HepG2 (cell line): ENCODE results near the gene SYNJ2. TPM values are rescaled to one million over a fixed set of nuclear protein-coding genes. Genes with fewer than 3 reads are reported as not detected.

Experiments used
- EHMT2 ChIP-seq: fragments of 200-600 bp; sonication (generic); IDR thresholded peaks from 2 replicates; pipeline ENCODE4 v1.7.0; 2017; ENCODE audit warnings: antibody characterized with exemption, low read depth, low read length, borderline replicate concordance
- FOXC1 ChIP-seq: sonication (generic); formaldehyde crosslinking; IDR thresholded peaks from 2 replicates; pipeline ENCODE4 v1.8.0; 2022; ENCODE audit warnings: mild to moderate bottlenecking, missing genetic modification reagents, borderline replicate concordance
- MED13 ChIP-seq: sonication (generic); formaldehyde crosslinking; IDR thresholded peaks from 2 replicates; pipeline ENCODE4 v1.5.0; 2020; ENCODE audit warnings: missing genetic modification reagents
- NKX3-1 ChIP-seq: sonication (generic); formaldehyde crosslinking; IDR thresholded peaks from 2 replicates; pipeline ENCODE4 v1.5.0; 2020; ENCODE audit warnings: missing genetic modification reagents
- POLR2AphosphoS5 ChIP-seq: IDR thresholded peaks from 2 replicates; pipeline ENCODE4 v1.6.1; 2012; ENCODE audit warnings: low read depth, low read length
- PRMT3 ChIP-seq: sonication (generic); formaldehyde crosslinking; IDR thresholded peaks from 2 replicates; pipeline ENCODE4 v1.8.1; 2022; ENCODE audit warnings: low read depth, mild to moderate bottlenecking, moderate library complexity, missing genetic modification reagents, borderline replicate concordance
- RCOR2 ChIP-seq: IDR thresholded peaks from 2 replicates; pipeline ENCODE4 v1.6.1; 2016; ENCODE audit warnings: missing biosample characterization, missing genetic modification reagents
- SAFB2 ChIP-seq: sonication (generic); formaldehyde crosslinking; IDR thresholded peaks from 2 replicates; pipeline ENCODE4 v1.5.1; 2020; ENCODE audit warnings: missing genetic modification reagents, low read depth, mild to moderate bottlenecking, borderline replicate concordance
- ZNF235 ChIP-seq: sonication (generic); formaldehyde crosslinking; IDR thresholded peaks from 2 replicates; pipeline ENCODE4 v1.8.1; 2023; ENCODE audit warnings: mild to moderate bottlenecking, missing genetic modification reagents, borderline replicate concordance
- ZNF24 ChIP-seq: fragments of 450-650 bp; IDR thresholded peaks from 2 replicates; pipeline ENCODE4 v1.6.1; 2017; ENCODE audit warnings: antibody characterized with exemption, mild to moderate bottlenecking
- ZNF263 ChIP-seq: sonication (generic); formaldehyde crosslinking; IDR thresholded peaks from 2 replicates; pipeline ENCODE4 v1.4.0; 2020; ENCODE audit warnings: missing genetic modification reagents
- ZNF337 ChIP-seq: sonication (generic); formaldehyde crosslinking; IDR thresholded peaks from 2 replicates; pipeline ENCODE4 v1.5.1; 2020; ENCODE audit warnings: missing genetic modification reagents, low read depth, mild to moderate bottlenecking, borderline replicate concordance
- ZNF431 ChIP-seq: sonication (generic); formaldehyde crosslinking; IDR thresholded peaks from 2 replicates; pipeline ENCODE4 v1.9.0; 2022; ENCODE audit warnings: missing genetic modification reagents, low read depth, mild to moderate bottlenecking, borderline replicate concordance
- ZNF510 ChIP-seq: sonication (generic); formaldehyde crosslinking; IDR thresholded peaks from 2 replicates; pipeline ENCODE4 v1.4.0; 2020; ENCODE audit warnings: low read depth, mild to moderate bottlenecking, missing genetic modification reagents
- ZNF724P ChIP-seq: sonication (generic); formaldehyde crosslinking; IDR thresholded peaks from 2 replicates; pipeline ENCODE4 v1.8.0; 2022; ENCODE audit warnings: missing genetic modification reagents, borderline replicate concordance
- polyA plus RNA-seq, 8 experiments: library from polyadenylated mRNA; depleted of rRNA in 3 of 8; stranded (reverse) in 7 of 8; unstranded in 1 of 8; fragments of >200 nt; fragmentation: Illumina TruSeq in 4 of 8; extraction: Trizol in 4 of 8; gene quantifications; 2 replicates each; pipeline versions ENCODE4 v1.2.1 to v1.2.3, GENCODE V29; 2011 to 2016; ENCODE audit warnings: low read depth in 4 of 8, missing spikeins in 1 of 8, mixed read lengths in 1 of 8; ENCODE audit not compliant: insufficient read depth in 1 of 8
- total RNA-seq, 5 experiments: library from RNA; depleted of rRNA; stranded (reverse); fragments of >200 nt; fragmentation: Illumina TruSeq; extraction: Trizol; gene quantifications; 2 replicates each; pipeline ENCODE4 v1.2.3, GENCODE V29; 2016; ENCODE audit warnings: low read depth in 1 of 5
- TF ChIP-seq, protein P1 (sequence below): sonication (generic); formaldehyde crosslinking; IDR thresholded peaks from 2 replicates; pipeline ENCODE4 v1.4.0; 2020; ENCODE audit warnings: missing genetic modification reagents
- TF ChIP-seq, protein P2 (sequence below): sonication (generic); formaldehyde crosslinking; IDR thresholded peaks from one replicate; pipeline ENCODE4 v1.5.1; 2020; ENCODE audit warnings: mild to moderate bottlenecking, missing genetic modification reagents; ENCODE audit errors: not compliant biosample characterization
- TF ChIP-seq, protein P3 (sequence below): sonication (generic); formaldehyde crosslinking; IDR thresholded peaks from 2 replicates; pipeline ENCODE4 v1.5.1; 2020; ENCODE audit warnings: missing genetic modification reagents, mild to moderate bottlenecking, borderline replicate concordance
- TF ChIP-seq, protein P4 (sequence below): sonication (generic); formaldehyde crosslinking; IDR thresholded peaks from 2 replicates; pipeline ENCODE4 v1.5.0; 2020; ENCODE audit warnings: missing genetic modification reagents

SYNJ2 gene
- total and polyA plus RNA-seq, 2 of the 13 experiments (the other 11 are each of a cell fraction or from before 2014, with no cell fraction given), result 39.1 to 57.6 TPM

DNA sequence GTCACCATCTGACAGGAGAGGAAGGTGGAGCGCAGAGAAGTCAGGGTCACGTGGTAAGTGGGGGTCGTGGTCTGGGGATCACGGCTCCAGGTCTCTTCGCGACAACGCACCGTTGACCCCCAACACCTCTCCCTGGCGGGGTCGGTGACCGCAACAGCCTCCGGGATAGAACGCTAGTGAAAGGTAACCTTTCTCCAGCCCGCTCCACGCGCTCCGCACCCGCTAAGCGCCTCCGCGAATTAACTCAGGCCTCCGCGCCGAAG lies 600 bp upstream of the SYNJ2 start (continued):
- TF ChIP-seq MED13 (CRISPR knock-in tag) (0 out of 2 replicates have a peak, but pooled peaks have one; percentile 17), EHMT2 (no peak), FOXC1 (CRISPR knock-in tag) (0 out of 2 replicates have a peak, but pooled peaks have one; percentile 58), SAFB2 (no peak; the same call in 1 of the 2 replicates), POLR2AphosphoS5 (no peak), ZNF235 (no peak), ZNF263 (CRISPR knock-in tag) (no peak), ZNF510 (no peak), ZNF337 (no peak), NKX3-1 (CRISPR knock-in tag) (no peak), ZNF431 (CRISPR knock-in tag) (no peak), ZNF724P (peak; percentile 79; the same call in 1 of the 2 replicates), RCOR2 (CRISPR knock-in tag) (no peak; the same call in 1 of the 2 replicates), ZNF24 (no peak), PRMT3 (CRISPR knock-in tag) (no peak)
- TF ChIP-seq, protein P1, sequence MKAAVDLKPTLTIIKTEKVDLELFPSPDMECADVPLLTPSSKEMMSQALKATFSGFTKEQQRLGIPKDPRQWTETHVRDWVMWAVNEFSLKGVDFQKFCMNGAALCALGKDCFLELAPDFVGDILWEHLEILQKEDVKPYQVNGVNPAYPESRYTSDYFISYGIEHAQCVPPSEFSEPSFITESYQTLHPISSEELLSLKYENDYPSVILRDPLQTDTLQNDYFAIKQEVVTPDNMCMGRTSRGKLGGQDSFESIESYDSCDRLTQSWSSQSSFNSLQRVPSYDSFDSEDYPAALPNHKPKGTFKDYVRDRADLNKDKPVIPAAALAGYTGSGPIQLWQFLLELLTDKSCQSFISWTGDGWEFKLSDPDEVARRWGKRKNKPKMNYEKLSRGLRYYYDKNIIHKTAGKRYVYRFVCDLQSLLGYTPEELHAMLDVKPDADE (CRISPR knock-in tag), result no peak
- TF ChIP-seq, protein P2, sequence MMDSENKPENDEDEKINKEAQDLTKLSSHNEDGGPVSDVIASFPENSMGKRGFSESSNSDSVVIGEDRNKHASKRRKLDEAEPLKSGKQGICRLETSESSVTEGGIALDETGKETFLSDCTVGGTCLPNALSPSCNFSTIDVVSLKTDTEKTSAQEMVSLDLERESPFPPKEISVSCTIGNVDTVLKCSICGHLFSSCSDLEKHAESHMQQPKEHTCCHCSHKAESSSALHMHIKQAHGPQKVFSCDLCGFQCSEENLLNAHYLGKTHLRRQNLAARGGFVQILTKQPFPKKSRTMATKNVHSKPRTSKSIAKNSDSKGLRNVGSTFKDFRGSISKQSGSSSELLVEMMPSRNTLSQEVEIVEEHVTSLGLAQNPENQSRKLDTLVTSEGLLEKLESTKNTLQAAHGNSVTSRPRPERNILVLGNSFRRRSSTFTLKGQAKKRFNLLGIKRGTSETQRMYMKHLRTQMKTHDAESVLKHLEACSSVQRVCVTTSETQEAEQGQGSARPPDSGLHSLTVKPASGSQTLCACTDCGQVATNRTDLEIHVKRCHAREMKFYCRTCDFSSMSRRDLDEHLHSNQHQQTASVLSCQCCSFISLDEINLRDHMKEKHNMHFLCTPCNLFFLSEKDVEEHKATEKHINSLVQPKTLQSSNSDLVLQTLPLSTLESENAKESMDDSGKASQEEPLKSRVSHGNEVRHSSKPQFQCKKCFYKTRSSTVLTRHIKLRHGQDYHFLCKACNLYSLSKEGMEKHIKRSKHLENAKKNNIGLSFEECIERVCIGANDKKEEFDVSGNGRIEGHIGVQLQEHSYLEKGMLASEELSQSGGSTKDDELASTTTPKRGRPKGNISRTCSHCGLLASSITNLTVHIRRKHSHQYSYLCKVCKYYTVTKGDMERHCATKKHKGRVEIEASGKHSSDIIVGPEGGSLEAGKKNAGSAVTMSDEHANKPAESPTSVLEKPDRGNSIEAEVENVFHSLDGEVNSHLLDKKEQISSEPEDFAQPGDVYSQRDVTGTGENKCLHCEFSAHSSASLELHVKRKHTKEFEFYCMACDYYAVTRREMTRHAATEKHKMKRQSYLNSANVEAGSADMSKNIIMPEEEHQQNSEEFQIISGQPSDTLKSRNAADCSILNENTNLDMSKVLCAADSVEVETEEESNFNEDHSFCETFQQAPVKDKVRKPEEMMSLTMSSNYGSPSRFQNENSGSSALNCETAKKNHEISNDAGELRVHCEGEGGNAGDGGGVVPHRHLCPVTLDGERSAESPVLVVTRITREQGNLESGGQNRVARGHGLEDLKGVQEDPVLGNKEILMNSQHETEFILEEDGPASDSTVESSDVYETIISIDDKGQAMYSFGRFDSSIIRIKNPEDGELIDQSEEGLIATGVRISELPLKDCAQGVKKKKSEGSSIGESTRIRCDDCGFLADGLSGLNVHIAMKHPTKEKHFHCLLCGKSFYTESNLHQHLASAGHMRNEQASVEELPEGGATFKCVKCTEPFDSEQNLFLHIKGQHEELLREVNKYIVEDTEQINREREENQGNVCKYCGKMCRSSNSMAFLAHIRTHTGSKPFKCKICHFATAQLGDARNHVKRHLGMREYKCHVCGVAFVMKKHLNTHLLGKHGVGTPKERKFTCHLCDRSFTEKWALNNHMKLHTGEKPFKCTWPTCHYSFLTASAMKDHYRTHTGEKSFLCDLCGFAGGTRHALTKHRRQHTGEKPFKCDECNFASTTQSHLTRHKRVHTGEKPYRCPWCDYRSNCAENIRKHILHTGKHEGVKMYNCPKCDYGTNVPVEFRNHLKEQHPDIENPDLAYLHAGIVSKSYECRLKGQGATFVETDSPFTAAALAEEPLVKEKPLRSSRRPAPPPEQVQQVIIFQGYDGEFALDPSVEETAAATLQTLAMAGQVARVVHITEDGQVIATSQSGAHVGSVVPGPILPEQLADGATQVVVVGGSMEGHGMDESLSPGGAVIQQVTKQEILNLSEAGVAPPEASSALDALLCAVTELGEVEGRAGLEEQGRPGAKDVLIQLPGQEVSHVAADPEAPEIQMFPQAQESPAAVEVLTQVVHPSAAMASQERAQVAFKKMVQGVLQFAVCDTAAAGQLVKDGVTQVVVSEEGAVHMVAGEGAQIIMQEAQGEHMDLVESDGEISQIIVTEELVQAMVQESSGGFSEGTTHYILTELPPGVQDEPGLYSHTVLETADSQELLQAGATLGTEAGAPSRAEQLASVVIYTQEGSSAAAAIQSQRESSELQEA, result no peak
- TF ChIP-seq, protein P3, sequence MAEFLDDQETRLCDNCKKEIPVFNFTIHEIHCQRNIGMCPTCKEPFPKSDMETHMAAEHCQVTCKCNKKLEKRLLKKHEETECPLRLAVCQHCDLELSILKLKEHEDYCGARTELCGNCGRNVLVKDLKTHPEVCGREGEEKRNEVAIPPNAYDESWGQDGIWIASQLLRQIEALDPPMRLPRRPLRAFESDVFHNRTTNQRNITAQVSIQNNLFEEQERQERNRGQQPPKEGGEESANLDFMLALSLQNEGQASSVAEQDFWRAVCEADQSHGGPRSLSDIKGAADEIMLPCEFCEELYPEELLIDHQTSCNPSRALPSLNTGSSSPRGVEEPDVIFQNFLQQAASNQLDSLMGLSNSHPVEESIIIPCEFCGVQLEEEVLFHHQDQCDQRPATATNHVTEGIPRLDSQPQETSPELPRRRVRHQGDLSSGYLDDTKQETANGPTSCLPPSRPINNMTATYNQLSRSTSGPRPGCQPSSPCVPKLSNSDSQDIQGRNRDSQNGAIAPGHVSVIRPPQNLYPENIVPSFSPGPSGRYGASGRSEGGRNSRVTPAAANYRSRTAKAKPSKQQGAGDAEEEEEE (CRISPR knock-in tag), result no peak
- TF ChIP-seq, protein P4, sequence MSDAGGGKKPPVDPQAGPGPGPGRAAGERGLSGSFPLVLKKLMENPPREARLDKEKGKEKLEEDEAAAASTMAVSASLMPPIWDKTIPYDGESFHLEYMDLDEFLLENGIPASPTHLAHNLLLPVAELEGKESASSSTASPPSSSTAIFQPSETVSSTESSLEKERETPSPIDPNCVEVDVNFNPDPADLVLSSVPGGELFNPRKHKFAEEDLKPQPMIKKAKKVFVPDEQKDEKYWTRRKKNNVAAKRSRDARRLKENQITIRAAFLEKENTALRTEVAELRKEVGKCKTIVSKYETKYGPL (CRISPR knock-in tag), result no peak
